ENCODE results near the gene TTN. TPM values are rescaled to one million over a fixed set of nuclear protein-coding genes. Genes with fewer than 3 reads are reported as not detected.

Gene TTN
- total and polyA plus RNA-seq, 2 of the 8 experiments (the other 6 are each of a cell fraction or from before 2014, with no cell fraction given), result 0.30 to 9.7 TPM

GRCh38 chr2:178716394-178716793 lies 90.8 kb downstream of the TTN start:
- Histone ChIP-seq H2AK5ac (ENCODE audit: low read depth, low read length) (no peak overlapping the region), H3K14ac (ENCODE audit: insufficient read length) (no peak overlapping the region), H4K91ac (replicated peaks; ENCODE audit: insufficient read length, low read length) (no peak overlapping the region), H4K5ac (ENCODE audit: insufficient read length, low read depth, low read length) (no peak overlapping the region), H3K56ac (replicated peaks; ENCODE audit: insufficient read length, low read depth, low read length) (no peak overlapping the region), H3K9ac (replicated peaks in 1 of 4; ENCODE audit: extremely low read depth in 1 of 4, low read depth in 3 of 4, low read length in 3 of 4) (no peak overlapping the region), H3K23me2 (ENCODE audit: low read depth, low read length) (no peaks in the 10 kb centered on the region), H2BK5ac (ENCODE audit: low read depth, low read length) (no peak overlapping the region), H2BK120ac (replicated peaks; ENCODE audit: low read depth, low read length) (no peak overlapping the region), H3K23ac (ENCODE audit: insufficient read length) (no peak overlapping the region), H3K36me3 (ENCODE audit: control insufficient read depth in 2 of 4, insufficient read depth in 4 of 4, low read length in 3 of 4) (no peaks in the 10 kb centered on the region; a peak in 1 of 8 replicates), H4K20me1 (replicated peaks in 1 of 2; ENCODE audit: control insufficient read depth in 1 of 2, insufficient read depth in 2 of 2, low read length in 2 of 2) (no peaks in the 10 kb centered on the region), H2BK15ac (ENCODE audit: low read length) (no peak overlapping the region), H3K4me3 (ENCODE audit: extremely low read depth in 1 of 4, insufficient read depth in 2 of 4, low read depth in 3 of 4, low read length in 4 of 4) (no peak overlapping the region), H3K27me3 (replicated peaks in 1 of 4; ENCODE audit: control insufficient read depth in 3 of 4, extremely low read depth in 1 of 4, insufficient read depth in 3 of 4, low read length in 3 of 4) (no peaks in the 10 kb centered on the region), H4K8ac (ENCODE audit: extremely low read depth, insufficient read depth, low read length) (no peak overlapping the region), H2AFZ (ENCODE audit: low read length) (no peak overlapping the region), H2BK12ac (ENCODE audit: low read depth, low read length) (no peak overlapping the region), H3K4me2 (ENCODE audit: insufficient read depth in 1 of 2, low read depth in 2 of 2, low read length in 2 of 2) (no peak overlapping the region), H3K79me2 (ENCODE audit: control insufficient read depth in 1 of 2, insufficient read depth in 2 of 2, low read length in 2 of 2) (no peaks in the 10 kb centered on the region), H2BK20ac (ENCODE audit: low read length) (no peak overlapping the region), H3K18ac (ENCODE audit: extremely low read depth, low read length) (no peak overlapping the region), H3K27ac (ENCODE audit: low read depth, low read length) (no peak overlapping the region), H3K79me1 (ENCODE audit: low read depth, low read length) (no peaks in the 10 kb centered on the region), H3K4ac (replicated peaks; ENCODE audit: insufficient read length, low read depth, low read length) (no peak overlapping the region), H3K9me3 (ENCODE audit: insufficient read depth in 2 of 2, low read depth in 1 of 2, low read length in 1 of 2) (no peaks in the 10 kb centered on the region; a peak in 1 of 4 replicates), H3K4me1 (replicated peaks in 1 of 4; ENCODE audit: control insufficient read depth in 3 of 4, insufficient read depth in 4 of 4, low read length in 3 of 4) (no peaks in the 10 kb centered on the region)
- FAIRE-seq (no peak), DNase-seq (ENCODE audit: low read depth in 1 of 2, low spot score in 2 of 2) (no peak)
- 91% methylated on average over 2 of the region's 2 CpGs; no CpG with 5 or more reads in 1 of the 2 experiments for whole genome bisulfite sequencing, 2 experiments (ENCODE audit: extremely low coverage in 1 of 2, insufficient coverage in 1 of 2, insufficient read length in 1 of 2, insufficient replicate concordance in 2 of 2, low coverage in 1 of 2, low lambda C conversion rate in 2 of 2, missing lambda C conversion rate in 1 of 2)
- CTCF ChIA-PET (ENCODE audit: partially characterized antibody), result interaction anchor here (4.6 kb wide), 1 partner anchor 15 kb away, joined by 21 read pairs; no protein-coding TSS in a partner anchor
- POLR2A ChIA-PET (ENCODE audit: partially characterized antibody), result no interaction called here
- TF ChIP-seq ZNF274 (IDR thresholded peaks at IDR 0.05; ENCODE audit: borderline replicate concordance, extremely low read depth, low read length) (no peak), SP4 (IDR thresholded peaks at IDR 0.05; ENCODE audit: low read length) (no peak), BRCA1 (IDR thresholded peaks at IDR 0.05; ENCODE audit: low read depth, low read length) (no peak), HDAC2 (IDR thresholded peaks at IDR 0.05; ENCODE audit: borderline replicate concordance in 1 of 2, low read depth in 2 of 2, low read length in 2 of 2) (no peak), RBBP5 (IDR thresholded peaks at IDR 0.05; ENCODE audit: borderline replicate concordance, low read depth, low read length) (no peak), RFX5 (IDR thresholded peaks at IDR 0.05; ENCODE audit: borderline replicate concordance, low read depth, low read length) (no peak), SUZ12 (IDR thresholded peaks at IDR 0.05; ENCODE audit: low read length) (no peak), SRF (IDR thresholded peaks at IDR 0.05; ENCODE audit: low read depth, low read length) (no peak), KDM4A (IDR thresholded peaks at IDR 0.05; ENCODE audit: low read depth, low read length, severe bottlenecking) (no peak), CHD1 (IDR thresholded peaks at IDR 0.05; ENCODE audit: low read depth, low read length) (no peak), NANOG (IDR thresholded peaks at IDR 0.05; ENCODE audit: insufficient read depth, low read depth, low read length, poor library complexity, severe bottlenecking) (no peak), TAF1 (IDR thresholded peaks at IDR 0.05; ENCODE audit: low read depth, low read length) (no peak), EGR1 (IDR thresholded peaks at IDR 0.05; ENCODE audit: borderline replicate concordance, low read depth, low read length) (no peak), YY1 (IDR thresholded peaks at IDR 0.05; ENCODE audit: low read depth, low read length) (no peak), POLR2AphosphoS5 (IDR thresholded peaks at IDR 0.05; ENCODE audit: low read depth, low read length) (no peak), TEAD4 (IDR thresholded peaks at IDR 0.05; ENCODE audit: low read depth, low read length) (no peak)

Measured in H1 (cell line).